Body of pancreas (tissue), 4 donors: ENCODE data around the gene ERC2.

Source experiments
- POLR2A ChIP-seq, 3 donors: fragments of 450-650 bp; IDR thresholded peaks; one replicate each; pipeline ENCODE4 v1.6.1; 2016; ENCODE audit warnings: antibody characterized with exemption in 3 of 3, mild to moderate bottlenecking in 2 of 3
- TF ChIP-seq, protein P1 (sequence below), 7 experiments: fragments of 450-650 bp in 4 of 7; fragments of 200-600 bp in 3 of 7; sonication (generic) in 3 of 7; IDR thresholded peaks; one replicate each; pipeline ENCODE4 v1.5.1; 2016 to 2019; ENCODE audit warnings: antibody characterized with exemption in 7 of 7

DNA sequence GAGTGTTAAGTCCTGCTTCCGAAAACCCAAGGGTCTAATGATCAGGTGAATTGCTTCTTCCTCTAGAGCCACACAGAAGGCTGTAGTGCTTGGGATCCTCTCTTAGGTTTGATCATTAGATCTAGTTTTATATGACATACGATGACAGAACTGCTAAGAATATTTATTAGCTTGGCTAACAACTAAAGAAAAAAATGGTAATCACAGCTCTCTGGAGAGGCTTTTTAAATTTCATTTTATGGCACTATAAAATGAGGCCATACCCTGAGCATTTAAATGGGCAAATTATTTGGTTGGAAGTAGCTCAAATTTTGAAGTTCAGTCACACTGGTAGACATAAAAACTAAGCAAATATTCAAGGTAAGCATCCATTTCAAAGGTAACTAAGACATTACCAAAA, 498.6 kb downstream of the ERC2 start:
- TF ChIP-seq, protein P1, sequence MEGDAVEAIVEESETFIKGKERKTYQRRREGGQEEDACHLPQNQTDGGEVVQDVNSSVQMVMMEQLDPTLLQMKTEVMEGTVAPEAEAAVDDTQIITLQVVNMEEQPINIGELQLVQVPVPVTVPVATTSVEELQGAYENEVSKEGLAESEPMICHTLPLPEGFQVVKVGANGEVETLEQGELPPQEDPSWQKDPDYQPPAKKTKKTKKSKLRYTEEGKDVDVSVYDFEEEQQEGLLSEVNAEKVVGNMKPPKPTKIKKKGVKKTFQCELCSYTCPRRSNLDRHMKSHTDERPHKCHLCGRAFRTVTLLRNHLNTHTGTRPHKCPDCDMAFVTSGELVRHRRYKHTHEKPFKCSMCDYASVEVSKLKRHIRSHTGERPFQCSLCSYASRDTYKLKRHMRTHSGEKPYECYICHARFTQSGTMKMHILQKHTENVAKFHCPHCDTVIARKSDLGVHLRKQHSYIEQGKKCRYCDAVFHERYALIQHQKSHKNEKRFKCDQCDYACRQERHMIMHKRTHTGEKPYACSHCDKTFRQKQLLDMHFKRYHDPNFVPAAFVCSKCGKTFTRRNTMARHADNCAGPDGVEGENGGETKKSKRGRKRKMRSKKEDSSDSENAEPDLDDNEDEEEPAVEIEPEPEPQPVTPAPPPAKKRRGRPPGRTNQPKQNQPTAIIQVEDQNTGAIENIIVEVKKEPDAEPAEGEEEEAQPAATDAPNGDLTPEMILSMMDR (IDR thresholded peaks at IDR 0.05): no peak
- no peak for TF ChIP-seq POLR2A (IDR thresholded peaks at IDR 0.05)
